Neural crest cell (in vitro differentiated cells): Measurements from ENCODE around the gene BEST4. TPM values are rescaled to one million over a fixed set of nuclear protein-coding genes. Genes with fewer than 3 reads are reported as not detected.
"Not testable (repeated sequence)": the region's sequence is repeated elsewhere in the genome, so short reads cannot be mapped to it uniquely, and the experiment has no call there.

Experiments used
- DNase-seq: peaks from one replicate; pipeline ENCODE4 v3.0.0; 2021; ENCODE audit warnings: low read depth, mixed read lengths, low spot score
- H3K27ac Mint-ChIP-seq: one replicate; pipeline ENCODE4 v1.8.0; 2021; ENCODE audit warnings: mild to moderate bottlenecking, mixed read lengths; ENCODE audit not compliant: unreplicated experiment
- H3K27me3 Mint-ChIP-seq: 2 replicates; pipeline ENCODE4 v1.8.0; 2021; ENCODE audit warnings: low read depth, mild to moderate bottlenecking, mixed read lengths
- H3K36me3 Mint-ChIP-seq: 2 replicates; pipeline ENCODE4 v1.8.0; 2021; ENCODE audit warnings: low read depth, mild to moderate bottlenecking, mixed read lengths
- H3K4me1 Mint-ChIP-seq: 2 replicates; pipeline ENCODE4 v1.8.0; 2021; ENCODE audit warnings: mixed read lengths
- H3K4me3 Mint-ChIP-seq: one replicate; pipeline ENCODE4 v1.8.0; 2021; ENCODE audit warnings: mild to moderate bottlenecking, mixed read lengths
- H3K9me3 Mint-ChIP-seq: 2 replicates; pipeline ENCODE4 v1.8.0; 2021; ENCODE audit warnings: mixed read lengths
- CTCF ChIP-seq: fragments of 200-600 bp; sonication (generic); conservative IDR thresholded peaks from 2 replicates; pipeline ENCODE4 v1.5.0; 2021; ENCODE audit warnings: antibody characterized with exemption, mild to moderate bottlenecking
- total RNA-seq: library from RNA; stranded (reverse); gene quantifications from 2 replicates; pipeline ENCODE4 v1.2.1, GENCODE V29; 2021

BEST4 gene
- total RNA-seq, 1 donor from 2014 or later = 0.23 TPM

- Mint-ChIP-seq H3K36me3 (peaks cover 38% of the 10 kb centered on the region), H3K27ac (no peak overlapping the region)
Observed at GRCh38 chr1:44777547-44777946, 10.4 kb downstream of the BEST4 start.

GRCh38 chr1:44776730-44777068 is 11.3 kb downstream of the BEST4 start:
- Mint-ChIP-seq H3K9me3 (no peaks in the 10 kb centered on the region), H3K4me1 (peaks cover 41% of the 10 kb centered on the region), H3K36me3 (peaks cover 38% of the 10 kb centered on the region), H3K27me3 (no peaks in the 10 kb centered on the region), H3K4me3 (peak overlapping the region; percentile 90), H3K27ac (peak overlapping the region; percentile 93)
- no peak for DNase-seq
- TF ChIP-seq CTCF = no peak

More at GRCh38 chr1:44777547-44777946, 10.4 kb downstream of the BEST4 start:
- Mint-ChIP-seq H3K27me3 (no peaks in the 10 kb centered on the region), H3K4me1 (peaks cover 41% of the 10 kb centered on the region), H3K9me3 (no peaks in the 10 kb centered on the region), H3K4me3 (peak overlapping the region; percentile 90)
- no peak for TF ChIP-seq CTCF
- DNase-seq = no peak

DNA sequence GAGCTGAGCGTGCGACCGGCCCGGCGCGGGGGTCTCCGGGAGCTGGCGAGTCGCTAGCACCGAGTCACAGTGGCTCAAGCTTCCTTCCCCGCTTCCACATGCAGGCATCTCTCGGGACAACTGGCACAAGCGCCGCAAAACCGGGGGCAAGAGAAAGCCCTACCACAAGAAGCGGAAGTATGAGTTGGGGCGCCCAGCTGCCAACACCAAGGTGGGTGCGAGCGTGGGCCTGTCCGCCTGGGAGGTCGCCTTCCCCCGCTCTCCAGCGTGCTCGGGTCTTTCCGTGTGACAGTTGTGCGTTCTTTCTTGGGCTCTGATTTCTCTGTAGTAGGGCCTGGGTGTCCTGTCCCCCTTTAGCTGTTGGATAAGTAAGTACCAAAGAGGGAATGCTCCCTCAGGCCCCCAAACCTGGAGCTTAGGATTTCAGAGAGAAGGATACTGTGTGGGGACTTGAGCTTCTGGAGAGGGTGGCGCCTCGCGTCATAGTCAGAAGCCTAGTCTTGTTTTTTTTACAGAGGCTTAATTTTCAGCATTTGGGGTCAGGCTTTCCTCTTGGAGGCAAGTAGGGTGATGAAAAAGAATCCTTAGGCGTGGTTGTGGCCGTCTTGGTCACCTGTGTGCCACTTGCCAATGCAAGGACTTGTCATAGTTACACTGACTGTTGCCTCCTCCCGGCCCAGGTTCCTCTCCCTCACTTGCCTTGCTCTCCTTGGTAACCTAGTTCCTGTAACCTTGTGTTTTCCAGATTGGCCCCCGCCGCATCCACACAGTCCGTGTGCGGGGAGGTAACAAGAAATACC is 11.8 kb downstream of the BEST4 start:
- H3K36me3 Mint-ChIP-seq = peaks cover 32% of the 10 kb centered on the region
- H3K27me3 Mint-ChIP-seq = no peaks in the 10 kb centered on the region
- H3K27ac Mint-ChIP-seq = peak overlapping the region; percentile 93
- H3K4me3 Mint-ChIP-seq = peak overlapping the region; percentile 90
- TF ChIP-seq CTCF = no peak
- no peak for DNase-seq
- no peaks in the 10 kb centered on the region for H3K9me3 Mint-ChIP-seq
- H3K4me1 Mint-ChIP-seq = peaks cover 38% of the 10 kb centered on the region

DNA sequence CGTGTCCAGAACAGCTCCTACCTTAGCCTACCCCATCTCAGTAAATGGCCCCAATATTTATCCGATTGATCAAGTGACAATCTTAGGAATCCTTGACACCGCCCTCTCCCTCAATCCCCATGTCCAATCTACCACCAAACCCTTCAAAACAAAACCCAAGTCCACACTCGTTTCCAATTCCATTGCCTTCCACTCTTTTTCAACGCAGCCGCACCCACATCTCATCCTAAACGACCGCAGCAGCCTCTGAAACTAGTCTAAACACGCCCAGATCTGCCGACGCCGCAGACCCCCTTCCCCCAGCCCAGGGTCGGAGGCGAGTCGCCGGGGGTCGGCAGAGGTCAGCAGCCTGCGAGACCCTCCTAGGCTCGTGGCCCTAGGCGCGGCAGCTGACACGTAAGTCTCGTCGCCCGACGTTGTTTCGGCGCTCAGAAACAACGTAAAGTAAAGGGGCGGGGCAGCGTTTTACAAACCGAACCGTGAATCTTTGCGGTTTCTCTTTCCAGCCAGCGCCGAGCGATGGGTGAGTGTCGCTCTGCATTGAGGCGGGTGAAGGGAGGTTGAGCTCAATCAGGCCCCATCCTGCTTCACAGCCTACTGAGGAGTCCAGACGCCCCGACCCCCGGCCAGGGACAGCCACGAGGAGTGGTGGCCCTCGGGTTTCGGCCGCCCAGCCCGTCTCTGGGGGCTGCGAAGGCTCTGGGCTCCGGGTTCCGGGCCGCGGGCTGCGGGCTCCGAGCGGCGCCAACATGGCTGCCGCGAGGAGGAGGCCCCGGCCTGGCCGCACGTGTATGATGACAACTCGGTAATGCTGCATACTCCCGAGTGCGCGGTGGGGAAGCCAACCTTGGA is 12.7 kb downstream of the BEST4 start, which contains the start of gene RPS8:
Gene RPS8, plus strand, starts transcription at position 463 of the 852 bp plus-strand sequence. Its CDS starts 57 bp downstream, at position 520.
- H3K27me3 Mint-ChIP-seq = no peaks in the 10 kb centered on the region
- TF ChIP-seq CTCF = no peak
- peak; percentile 86 for DNase-seq
- peaks cover 26% of the 10 kb centered on the region for H3K36me3 Mint-ChIP-seq
- peak within 1 kb of the TSS; percentile 90 for H3K4me3 Mint-ChIP-seq
- H3K27ac Mint-ChIP-seq = peak within 1 kb of the TSS; percentile 95
- peaks cover 36% of the 10 kb centered on the region for H3K4me1 Mint-ChIP-seq
- no peaks in the 10 kb centered on the region for H3K9me3 Mint-ChIP-seq

- H3K36me3 Mint-ChIP-seq = peaks cover 16% of the 10 kb centered on the region
- H3K4me3 Mint-ChIP-seq, H3K4me1 Mint-ChIP-seq, H3K9me3 Mint-ChIP-seq, DNase-seq, H3K27ac Mint-ChIP-seq, H3K27me3 Mint-ChIP-seq: not testable (repeated sequence)
Observed at GRCh38 chr1:44766421-44766820, 21.5 kb downstream of the BEST4 start.
